ENCODE data around the gene IFI6.
"Not testable (repeated sequence)": the region's sequence is repeated elsewhere in the genome, so short reads cannot be mapped to it uniquely, and the experiment has no call there.

IFI6 gene

GRCh38 chr1:27630859-27631491 is 41.0 kb downstream of the IFI6 start:
- DNase-seq, result no peak

GRCh38 chr1:27628712-27629111 is 43.3 kb downstream of the IFI6 start:
- DNase-seq, result no peak

GRCh38 chr1:27627733-27628132 is 44.3 kb downstream of the IFI6 start:
- DNase-seq, result not testable (repeated sequence)

GRCh38 chr1:27627061-27627460 is 44.9 kb downstream of the IFI6 start:
- no peak for DNase-seq

GRCh38 chr1:27626031-27626935 is 45.7 kb downstream of the IFI6 start:
- no peak for DNase-seq

GRCh38 chr1:27624467-27625178 is 47.4 kb downstream of the IFI6 start:
- peak in 7 of 51 donors; percentile 10 to 46 (median 33) for DNase-seq

GRCh38 chr1:27623327-27624212 is 48.4 kb downstream of the IFI6 start:
- DNase-seq, result no peak

- no peak for DNase-seq
Observed at GRCh38 chr1:27622828-27623227, 49.2 kb downstream of the IFI6 start.

- no peak for DNase-seq
Observed at GRCh38 chr1:27621051-27621920, 50.7 kb downstream of the IFI6 start.

- not testable (repeated sequence) for DNase-seq
Observed at GRCh38 chr1:27619782-27620438, 52.1 kb downstream of the IFI6 start.

GRCh38 chr1:27618341-27619082 is 53.5 kb downstream of the IFI6 start:
- DNase-seq, result no peak

- DNase-seq, result no peak
Observed at GRCh38 chr1:27617420-27617819, 54.6 kb downstream of the IFI6 start.

GRCh38 chr1:27616441-27616840 is 55.6 kb downstream of the IFI6 start:
- DNase-seq, result no peak

Data from hypothalamus (tissue), 51 donors.